ENCODE measurements around the gene PHF23. TPM values are rescaled to one million over a fixed set of nuclear protein-coding genes. Genes with fewer than 3 reads are reported as not detected.

The PHF23 gene
- total RNA-seq, 1 experiment from 2014 or later: 45.8 TPM

DNA sequence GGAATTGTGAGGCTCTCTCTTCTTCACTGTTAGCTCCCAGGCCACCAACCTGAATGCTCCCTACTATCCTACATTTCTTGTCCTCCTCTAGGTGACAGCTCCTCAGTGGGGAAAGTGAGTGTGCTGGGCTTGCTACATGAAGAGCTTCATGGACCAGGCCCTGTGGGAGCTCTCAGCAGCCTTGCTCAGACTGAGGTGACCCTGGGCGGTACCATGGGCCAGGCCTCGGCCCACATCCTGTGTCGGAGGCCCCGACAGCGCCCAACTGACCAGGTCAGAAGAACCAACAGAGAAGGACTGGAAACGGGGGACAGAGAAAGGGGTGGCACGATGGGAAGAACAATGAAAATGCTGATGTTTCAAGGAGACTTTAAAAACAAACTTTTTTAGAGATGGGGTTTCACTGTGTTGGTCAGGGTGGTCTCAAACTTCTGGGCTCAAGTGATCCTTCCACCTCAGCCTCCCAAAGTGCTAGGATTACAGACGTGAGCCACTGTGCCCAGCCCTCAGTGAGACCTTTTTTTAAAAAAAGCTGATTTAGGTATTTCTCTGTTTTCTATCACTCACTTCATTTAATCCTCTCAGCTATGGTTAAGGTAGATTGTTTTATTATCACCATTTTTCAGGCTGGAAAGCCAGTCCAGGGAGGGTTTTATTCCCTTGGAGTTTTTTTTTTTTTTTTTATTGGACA is 17.7 kb upstream of the PHF23 start:
- no peak overlapping the region for H3K4me3 Mint-ChIP-seq
- H3K4me1 Mint-ChIP-seq: peaks cover 11% of the 10 kb centered on the region
- TF ChIP-seq, protein P1, sequence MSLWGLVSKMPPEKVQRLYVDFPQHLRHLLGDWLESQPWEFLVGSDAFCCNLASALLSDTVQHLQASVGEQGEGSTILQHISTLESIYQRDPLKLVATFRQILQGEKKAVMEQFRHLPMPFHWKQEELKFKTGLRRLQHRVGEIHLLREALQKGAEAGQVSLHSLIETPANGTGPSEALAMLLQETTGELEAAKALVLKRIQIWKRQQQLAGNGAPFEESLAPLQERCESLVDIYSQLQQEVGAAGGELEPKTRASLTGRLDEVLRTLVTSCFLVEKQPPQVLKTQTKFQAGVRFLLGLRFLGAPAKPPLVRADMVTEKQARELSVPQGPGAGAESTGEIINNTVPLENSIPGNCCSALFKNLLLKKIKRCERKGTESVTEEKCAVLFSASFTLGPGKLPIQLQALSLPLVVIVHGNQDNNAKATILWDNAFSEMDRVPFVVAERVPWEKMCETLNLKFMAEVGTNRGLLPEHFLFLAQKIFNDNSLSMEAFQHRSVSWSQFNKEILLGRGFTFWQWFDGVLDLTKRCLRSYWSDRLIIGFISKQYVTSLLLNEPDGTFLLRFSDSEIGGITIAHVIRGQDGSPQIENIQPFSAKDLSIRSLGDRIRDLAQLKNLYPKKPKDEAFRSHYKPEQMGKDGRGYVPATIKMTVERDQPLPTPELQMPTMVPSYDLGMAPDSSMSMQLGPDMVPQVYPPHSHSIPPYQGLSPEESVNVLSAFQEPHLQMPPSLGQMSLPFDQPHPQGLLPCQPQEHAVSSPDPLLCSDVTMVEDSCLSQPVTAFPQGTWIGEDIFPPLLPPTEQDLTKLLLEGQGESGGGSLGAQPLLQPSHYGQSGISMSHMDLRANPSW (CRISPR knock-in tag; conservative IDR thresholded peaks at IDR 0.05; ENCODE audit: low read depth): no peak
- TF ChIP-seq, protein P2, sequence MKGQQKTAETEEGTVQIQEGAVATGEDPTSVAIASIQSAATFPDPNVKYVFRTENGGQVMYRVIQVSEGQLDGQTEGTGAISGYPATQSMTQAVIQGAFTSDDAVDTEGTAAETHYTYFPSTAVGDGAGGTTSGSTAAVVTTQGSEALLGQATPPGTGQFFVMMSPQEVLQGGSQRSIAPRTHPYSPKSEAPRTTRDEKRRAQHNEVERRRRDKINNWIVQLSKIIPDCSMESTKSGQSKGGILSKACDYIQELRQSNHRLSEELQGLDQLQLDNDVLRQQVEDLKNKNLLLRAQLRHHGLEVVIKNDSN (CRISPR knock-in tag; IDR thresholded peaks at IDR 0.05): no peak
- no peak for TF ChIP-seq MXD4 (CRISPR knock-in tag; IDR thresholded peaks at IDR 0.05; ENCODE audit: borderline replicate concordance)
- TF ChIP-seq, protein P3, sequence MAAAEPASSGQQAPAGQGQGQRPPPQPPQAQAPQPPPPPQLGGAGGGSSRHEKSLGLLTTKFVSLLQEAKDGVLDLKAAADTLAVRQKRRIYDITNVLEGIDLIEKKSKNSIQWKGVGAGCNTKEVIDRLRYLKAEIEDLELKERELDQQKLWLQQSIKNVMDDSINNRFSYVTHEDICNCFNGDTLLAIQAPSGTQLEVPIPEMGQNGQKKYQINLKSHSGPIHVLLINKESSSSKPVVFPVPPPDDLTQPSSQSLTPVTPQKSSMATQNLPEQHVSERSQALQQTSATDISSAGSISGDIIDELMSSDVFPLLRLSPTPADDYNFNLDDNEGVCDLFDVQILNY (CRISPR knock-in tag; IDR thresholded peaks at IDR 0.05): no peak
- TF ChIP-seq ESRRA (CRISPR knock-in tag; IDR thresholded peaks at IDR 0.05; ENCODE audit: borderline replicate concordance): no peak
- H3K9me3 Mint-ChIP-seq: no peaks in the 10 kb centered on the region
- peak overlapping the region; percentile 92; the same call in 1 of the 2 replicates for H3K27ac Mint-ChIP-seq
- ChIA-PET CTCF (interaction anchor here (0.6 to 1.3 kb wide), 3 partner anchors 26 to 94 kb away, joined by 3 to 7 read pairs (median 3); no protein-coding TSS in a partner anchor), POLR2A (interaction anchor here (1.0 to 1.3 kb wide), 5 partner anchors 9 to 36 kb away, joined by 3 read pairs; partner anchors contain the start of genes DVL2 and PHF23)
- ATAC-seq (no peak), DNase-seq (ENCODE audit: low spot score) (no peak)
- H3K27me3 Mint-ChIP-seq (ENCODE audit: low read depth): no peaks in the 10 kb centered on the region
- H3K36me3 Mint-ChIP-seq: peaks cover 35% of the 10 kb centered on the region

- no peak overlapping the region for H3K27ac Mint-ChIP-seq
- H3K9me3 Mint-ChIP-seq: no peaks in the 10 kb centered on the region
- peaks cover 21% of the 10 kb centered on the region for H3K4me1 Mint-ChIP-seq
- TF ChIP-seq NR2C2 (CRISPR knock-in tag; IDR thresholded peaks at IDR 0.05) (no peak), JUN (CRISPR knock-in tag; IDR thresholded peaks at IDR 0.05) (no peak), MXD4 (CRISPR knock-in tag; IDR thresholded peaks at IDR 0.05; ENCODE audit: borderline replicate concordance) (no peak), CREB1 (CRISPR knock-in tag; IDR thresholded peaks at IDR 0.05) (no peak), ZNF396 (CRISPR knock-in tag; IDR thresholded peaks at IDR 0.05; ENCODE audit: borderline replicate concordance) (no peak), TP53 (CRISPR knock-in tag; IDR thresholded peaks at IDR 0.05) (no peak), MAX (CRISPR knock-in tag; IDR thresholded peaks at IDR 0.05) (no peak), RELA (CRISPR knock-in tag; IDR thresholded peaks at IDR 0.05; ENCODE audit: borderline replicate concordance) (no peak), GTF2I (CRISPR knock-in tag; conservative IDR thresholded peaks at IDR 0.05) (no peak), GABPB1 (CRISPR knock-in tag; IDR thresholded peaks at IDR 0.05) (no peak), ZNF121 (CRISPR knock-in tag; IDR thresholded peaks at IDR 0.05) (no peak), HMGXB4 (CRISPR knock-in tag; IDR thresholded peaks at IDR 0.05) (no peak), MYBL2 (CRISPR knock-in tag; IDR thresholded peaks at IDR 0.05) (no peak)
- TF ChIP-seq, protein P4, sequence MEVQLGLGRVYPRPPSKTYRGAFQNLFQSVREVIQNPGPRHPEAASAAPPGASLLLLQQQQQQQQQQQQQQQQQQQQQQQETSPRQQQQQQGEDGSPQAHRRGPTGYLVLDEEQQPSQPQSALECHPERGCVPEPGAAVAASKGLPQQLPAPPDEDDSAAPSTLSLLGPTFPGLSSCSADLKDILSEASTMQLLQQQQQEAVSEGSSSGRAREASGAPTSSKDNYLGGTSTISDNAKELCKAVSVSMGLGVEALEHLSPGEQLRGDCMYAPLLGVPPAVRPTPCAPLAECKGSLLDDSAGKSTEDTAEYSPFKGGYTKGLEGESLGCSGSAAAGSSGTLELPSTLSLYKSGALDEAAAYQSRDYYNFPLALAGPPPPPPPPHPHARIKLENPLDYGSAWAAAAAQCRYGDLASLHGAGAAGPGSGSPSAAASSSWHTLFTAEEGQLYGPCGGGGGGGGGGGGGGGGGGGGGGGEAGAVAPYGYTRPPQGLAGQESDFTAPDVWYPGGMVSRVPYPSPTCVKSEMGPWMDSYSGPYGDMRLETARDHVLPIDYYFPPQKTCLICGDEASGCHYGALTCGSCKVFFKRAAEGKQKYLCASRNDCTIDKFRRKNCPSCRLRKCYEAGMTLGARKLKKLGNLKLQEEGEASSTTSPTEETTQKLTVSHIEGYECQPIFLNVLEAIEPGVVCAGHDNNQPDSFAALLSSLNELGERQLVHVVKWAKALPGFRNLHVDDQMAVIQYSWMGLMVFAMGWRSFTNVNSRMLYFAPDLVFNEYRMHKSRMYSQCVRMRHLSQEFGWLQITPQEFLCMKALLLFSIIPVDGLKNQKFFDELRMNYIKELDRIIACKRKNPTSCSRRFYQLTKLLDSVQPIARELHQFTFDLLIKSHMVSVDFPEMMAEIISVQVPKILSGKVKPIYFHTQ (CRISPR knock-in tag; IDR thresholded peaks at IDR 0.05): no peak
- H3K36me3 Mint-ChIP-seq: peaks cover 34% of the 10 kb centered on the region
- ATAC-seq (no peak), DNase-seq (ENCODE audit: low spot score) (no peak)
- ChIA-PET CTCF (no interaction called here), POLR2A (interaction anchor here (0.7 kb wide), 1 partner anchor 47 kb away, joined by 4 read pairs; no protein-coding TSS in a partner anchor)
- no peaks in the 10 kb centered on the region for H3K27me3 Mint-ChIP-seq (ENCODE audit: low read depth)
- H3K4me3 Mint-ChIP-seq: no peak overlapping the region
Observed at GRCh38 chr17:7254511-7254910, 15.3 kb upstream of the PHF23 start.
